ENCODE data around the gene GBF1. TPM values are rescaled to one million over a fixed set of nuclear protein-coding genes. Genes with fewer than 3 reads are reported as not detected.
"Not testable (repeated sequence)": the region's sequence is repeated elsewhere in the genome, so short reads cannot be mapped to it uniquely, and the experiment has no call there.

Gene GBF1
- total and polyA plus RNA-seq, 10 of the 15 experiments (the other 5 are each of a cell fraction or from before 2014, with no cell fraction given), result 0.82 to 42.0 (median 21.8) TPM

- TF ChIP-seq, protein P1, sequence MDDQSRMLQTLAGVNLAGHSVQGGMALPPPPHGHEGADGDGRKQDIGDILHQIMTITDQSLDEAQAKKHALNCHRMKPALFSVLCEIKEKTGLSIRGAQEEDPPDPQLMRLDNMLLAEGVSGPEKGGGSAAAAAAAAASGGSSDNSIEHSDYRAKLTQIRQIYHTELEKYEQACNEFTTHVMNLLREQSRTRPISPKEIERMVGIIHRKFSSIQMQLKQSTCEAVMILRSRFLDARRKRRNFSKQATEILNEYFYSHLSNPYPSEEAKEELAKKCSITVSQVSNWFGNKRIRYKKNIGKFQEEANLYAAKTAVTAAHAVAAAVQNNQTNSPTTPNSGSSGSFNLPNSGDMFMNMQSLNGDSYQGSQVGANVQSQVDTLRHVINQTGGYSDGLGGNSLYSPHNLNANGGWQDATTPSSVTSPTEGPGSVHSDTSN (IDR thresholded peaks at IDR 0.05; ENCODE audit: insufficient replicate concordance, low read depth, low read length), result peak; percentile 43
- TF ChIP-seq JUNB (IDR thresholded peaks at IDR 0.05) (peak; percentile 43), IKZF2 (IDR thresholded peaks at IDR 0.05) (no peak)
Measured at GRCh38 chr10:102246261-102246660, 929 bp downstream of the GBF1 start (continued).

DNA sequence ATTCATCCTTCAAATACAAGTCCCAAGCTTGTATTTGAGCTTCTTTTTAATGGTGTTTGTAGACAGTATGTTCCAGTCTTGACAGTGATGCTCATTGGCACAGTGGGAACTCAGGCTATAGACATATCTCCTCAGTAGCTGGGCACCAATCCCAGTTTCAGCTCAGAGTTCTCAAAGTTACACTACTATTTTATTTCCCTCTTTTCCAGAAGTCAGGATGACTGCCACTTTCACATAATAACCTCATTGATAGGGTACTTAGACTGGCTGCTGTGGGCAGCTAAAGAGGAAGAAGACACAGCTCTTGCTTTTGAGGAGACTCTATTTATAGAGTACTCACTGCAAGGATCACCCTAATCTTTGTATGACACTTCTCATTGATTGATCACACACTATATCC lies 2.4 kb downstream of the GBF1 start:
- POLR2A ChIA-PET, result interaction anchor here (0.5 to 1.8 kb wide), 5 partner anchors 15 to 849 kb away, joined by 3 to 6 read pairs (median 4); no protein-coding TSS in a partner anchor
- no peak overlapping the region for H2AFZ ChIP-seq (ENCODE audit: control insufficient read depth, low read depth, low read length)
- H3K36me3 ChIP-seq (ENCODE audit: control insufficient read depth in 2 of 2, insufficient read depth in 2 of 2, low read length in 1 of 2), result 0 out of 4 replicates have a peak, but pooled peaks cover 0 to 5% of the 10 kb centered on the region in 2 experiments
- intact Hi-C loops (cut with micrococcal nuclease; ENCODE audit: unreplicated experiment) (no loop called here), in situ Hi-C loops (cut with MboI) (no loop called here)
- peak overlapping the region; percentile 92 for H3K4me2 ChIP-seq (ENCODE audit: control insufficient read depth, insufficient read depth)
- RAD21 ChIA-PET (ENCODE audit: unreplicated experiment), result interaction anchor here (0.5 to 1.5 kb wide), 6 partner anchors 14 to 1249 kb away, joined by 3 to 16 read pairs (median 4); no protein-coding TSS in a partner anchor
- H3K27ac ChIP-seq (ENCODE audit: control insufficient read depth, insufficient read depth), result no peak overlapping the region
- no peak overlapping the region; the same call in 1 of the 2 replicates for H3K9ac ChIP-seq (ENCODE audit: control insufficient read depth, insufficient read depth, low read length)
- H3K79me2 ChIP-seq (ENCODE audit: control insufficient read depth, insufficient read depth, low read length), result peaks cover 62% of the 10 kb centered on the region
- TF ChIP-seq RAD21 (IDR thresholded peaks at IDR 0.05; ENCODE audit: insufficient read depth, low read depth, low read length) (no peak), HDGF (IDR thresholded peaks at IDR 0.05) (no peak), BHLHE40 (IDR thresholded peaks at IDR 0.05; ENCODE audit: borderline replicate concordance in 1 of 2, low read depth in 2 of 2, low read length in 1 of 2) (no peak), EP300 (IDR thresholded peaks at IDR 0.05; ENCODE audit: borderline replicate concordance in 1 of 2, control insufficient read depth in 1 of 2, low read depth in 2 of 2, low read length in 2 of 2) (no peak)
- TF ChIP-seq, protein P2, sequence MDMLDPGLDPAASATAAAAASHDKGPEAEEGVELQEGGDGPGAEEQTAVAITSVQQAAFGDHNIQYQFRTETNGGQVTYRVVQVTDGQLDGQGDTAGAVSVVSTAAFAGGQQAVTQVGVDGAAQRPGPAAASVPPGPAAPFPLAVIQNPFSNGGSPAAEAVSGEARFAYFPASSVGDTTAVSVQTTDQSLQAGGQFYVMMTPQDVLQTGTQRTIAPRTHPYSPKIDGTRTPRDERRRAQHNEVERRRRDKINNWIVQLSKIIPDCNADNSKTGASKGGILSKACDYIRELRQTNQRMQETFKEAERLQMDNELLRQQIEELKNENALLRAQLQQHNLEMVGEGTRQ (IDR thresholded peaks at IDR 0.05; ENCODE audit: borderline replicate concordance, low read depth, low read length), result no peak
- SMC1A ChIA-PET (ENCODE audit: uncharacterized antibody, unreplicated experiment), result interaction anchor here (0.8 to 2.2 kb wide), 7 partner anchors 12 to 102 kb away, joined by 3 to 7 read pairs (median 3); no protein-coding TSS in a partner anchor
- H3K4me3 ChIP-seq, result peak overlapping the region; percentile 86
- H3K27me3 ChIP-seq (replicated peaks in 1 of 2; ENCODE audit: control insufficient read depth in 2 of 2, insufficient read depth in 2 of 2, low read length in 1 of 2), result no peaks in the 10 kb centered on the region
- CTCF ChIA-PET, result interaction anchor here (0.6 to 5.1 kb wide), 12 partner anchors 11 to 677 kb away, joined by 3 to 49 read pairs (median 4); no protein-coding TSS in a partner anchor
- no TSS peak for BruUV-seq (replicated peaks)
- no peak for FAIRE-seq
- no peaks in the 10 kb centered on the region for H4K20me1 ChIP-seq (ENCODE audit: control insufficient read depth, insufficient read depth)
- peaks cover 4% of the 10 kb centered on the region; the same call in 1 of the 2 replicates for H3K4me1 ChIP-seq (ENCODE audit: control insufficient read depth, insufficient read depth, low read length)
- H3K9me3 ChIP-seq (replicated peaks; ENCODE audit: control insufficient read depth, insufficient read depth, low read length), result no peaks in the 10 kb centered on the region
- ATAC-seq, result no peak
- DNase-seq (ENCODE audit: low read depth, low spot score), result no peak

DNA sequence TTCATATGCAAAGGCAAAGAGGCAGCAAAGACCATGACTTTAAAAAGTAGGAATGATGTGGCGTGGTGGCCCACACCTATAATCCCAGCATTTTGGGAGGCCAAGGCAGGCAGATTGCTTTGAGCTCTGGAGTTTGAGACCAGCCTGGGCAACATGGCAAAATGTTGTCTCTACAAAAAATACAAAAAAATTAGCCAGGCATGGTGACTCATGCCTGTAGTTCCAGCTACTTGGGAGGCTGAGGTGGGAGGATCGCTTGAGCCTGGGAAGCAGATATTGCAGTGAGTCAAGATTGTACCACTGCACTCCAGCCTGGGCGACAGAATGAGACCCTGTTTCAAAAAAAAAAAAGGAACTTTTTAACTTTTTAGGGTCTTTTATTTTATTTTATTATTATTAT lies 7.2 kb downstream of the GBF1 start:
- in situ Hi-C loops (cut with MboI), result not testable (repeated sequence)

More for the DNA sequence above, 7.2 kb downstream of the GBF1 start:
- H3K4me3 ChIP-seq; DNase-seq (ENCODE audit: low read depth, low spot score); H3K27me3 ChIP-seq (replicated peaks in 1 of 2; ENCODE audit: control insufficient read depth in 2 of 2, insufficient read depth in 2 of 2, low read length in 1 of 2); H3K9ac ChIP-seq (ENCODE audit: control insufficient read depth, insufficient read depth, low read length); ATAC-seq; H3K9me3 ChIP-seq (replicated peaks; ENCODE audit: control insufficient read depth, insufficient read depth, low read length); H4K20me1 ChIP-seq (ENCODE audit: control insufficient read depth, insufficient read depth); BruUV-seq (replicated peaks); H3K27ac ChIP-seq (ENCODE audit: control insufficient read depth, insufficient read depth); FAIRE-seq; intact Hi-C loops (cut with micrococcal nuclease; ENCODE audit: unreplicated experiment); H3K4me1 ChIP-seq (ENCODE audit: control insufficient read depth, insufficient read depth, low read length); H3K36me3 ChIP-seq (ENCODE audit: control insufficient read depth in 2 of 2, insufficient read depth in 2 of 2, low read length in 1 of 2); H2AFZ ChIP-seq (ENCODE audit: control insufficient read depth, low read depth, low read length); H3K4me2 ChIP-seq (ENCODE audit: control insufficient read depth, insufficient read depth): not testable (repeated sequence)
- ChIA-PET RAD21 (ENCODE audit: unreplicated experiment) (interaction anchor here (0.5 to 1.2 kb wide), 4 partner anchors 21 to 104 kb away, joined by 3 to 4 read pairs (median 3); no protein-coding TSS in a partner anchor), CTCF (interaction anchor here (0.6 to 2.7 kb wide), 5 partner anchors 14 to 99 kb away, joined by 3 to 10 read pairs (median 4); no protein-coding TSS in a partner anchor), POLR2A (interaction anchor here (0.6 to 1.9 kb wide), 2 partner anchors 12 to 82 kb away, joined by 3 to 5 read pairs; no protein-coding TSS in a partner anchor), SMC1A (ENCODE audit: uncharacterized antibody, unreplicated experiment) (interaction anchor here (0.6 to 5.5 kb wide), 5 partner anchors 15 to 126 kb away, joined by 3 to 18 read pairs (median 3); no protein-coding TSS in a partner anchor)
- 97% methylated on average over 3 of the region's 3 CpGs for WGBS (ENCODE audit: insufficient coverage, insufficient replicate concordance, low lambda C conversion rate, missing lambda C conversion rate)
- peaks cover 74% of the 10 kb centered on the region for H3K79me2 ChIP-seq (ENCODE audit: control insufficient read depth, insufficient read depth, low read length)

All from GM12878 (cell line).